ENCODE results near the gene PTPRN2.

GRCh38 chr7:158175779-158176178, 411.8 kb downstream of the PTPRN2 start:
- TF ChIP-seq EZH2 (IDR thresholded peaks at IDR 0.05; ENCODE audit: low read depth, low read length, severe bottlenecking) (no peak), CHD2 (IDR thresholded peaks at IDR 0.05; ENCODE audit: low read length) (no peak), YY1 (IDR thresholded peaks at IDR 0.05; ENCODE audit: low read depth, low read length) (no peak), KDM5A (IDR thresholded peaks at IDR 0.05; ENCODE audit: low read length) (no peak)

Measured in H1 (cell line).